GM21367 (cell line): ENCODE data around the gene PEX16.

Experiments used
- ATAC-seq: cut with Tn5 transposase; IDR thresholded peaks from one replicate; pipeline ENCODE4 v1.9.1; 2021; ENCODE audit not compliant: unreplicated experiment

The PEX16 gene

GRCh38 chr11:45879803-45880686 is 37.6 kb downstream of the PEX16 start:
- ATAC-seq, result no peak

GRCh38 chr11:45877845-45878244 is 39.8 kb downstream of the PEX16 start:
- ATAC-seq, result no peak

GRCh38 chr11:45877221-45877620 is 40.5 kb downstream of the PEX16 start:
- no peak for ATAC-seq

- no peak for ATAC-seq
Observed at GRCh38 chr11:45876401-45876800, 41.3 kb downstream of the PEX16 start.

GRCh38 chr11:45872651-45873356 is 44.9 kb downstream of the PEX16 start:
- no peak for ATAC-seq

- no peak for ATAC-seq
Observed at GRCh38 chr11:45871638-45872037, 46.0 kb downstream of the PEX16 start.

- ATAC-seq, result no peak
Observed at GRCh38 chr11:45870706-45871105, 47.0 kb downstream of the PEX16 start.

- no peak for ATAC-seq
Observed at GRCh38 chr11:45869551-45869950, 48.1 kb downstream of the PEX16 start.

GRCh38 chr11:45864041-45864440 is 53.6 kb downstream of the PEX16 start:
- ATAC-seq, result no peak

GRCh38 chr11:45860764-45861510 is 56.7 kb downstream of the PEX16 start:
- no peak for ATAC-seq

- ATAC-seq, result no peak
Observed at GRCh38 chr11:45860348-45860747, 57.3 kb downstream of the PEX16 start.
